ENCODE data around the gene KDM4B.

KDM4B gene

DNA sequence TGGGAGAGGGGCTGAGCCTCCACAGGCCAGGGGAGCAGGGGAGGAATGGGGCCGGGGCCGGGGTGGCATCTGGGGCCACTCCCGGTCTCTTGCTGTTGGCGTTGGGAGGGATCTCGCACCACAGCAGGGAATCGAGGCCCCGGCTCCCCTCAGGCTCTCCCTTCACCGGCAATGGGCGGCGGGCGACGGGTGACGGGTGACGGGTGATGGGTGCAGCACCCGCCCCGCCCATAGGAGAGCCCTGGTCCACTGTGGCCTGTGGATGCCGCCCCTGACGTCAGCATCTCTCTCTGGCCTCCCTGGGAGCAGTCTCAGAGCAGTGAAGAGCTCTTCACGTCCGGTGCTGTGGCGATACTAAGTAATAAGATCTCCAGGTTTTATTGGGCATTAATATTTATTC lies 133.6 kb downstream of the KDM4B start:
- Histone ChIP-seq H3K79me2 (ENCODE audit: insufficient read depth, low read length) (no peaks in the 10 kb centered on the region), H3K27me3 (ENCODE audit: insufficient read depth, low read length, poor library complexity) (no peaks in the 10 kb centered on the region), H3K4me1 (ENCODE audit: insufficient read depth, low read length) (no peaks in the 10 kb centered on the region), H3K36me3 (ENCODE audit: insufficient read depth, low read length) (peaks cover 72% of the 10 kb centered on the region), H3K9ac (ENCODE audit: low read depth, low read length) (no peak overlapping the region), H4K20me1 (ENCODE audit: insufficient read depth, low read length) (peaks cover 10% of the 10 kb centered on the region; the same call in 1 of the 2 replicates), H3K27ac (ENCODE audit: low read length) (no peak overlapping the region), H3K9me3 (ENCODE audit: insufficient read depth, low read length, severe bottlenecking) (peaks cover 28% of the 10 kb centered on the region), H2AFZ (ENCODE audit: low read depth, low read length) (no peak overlapping the region), H3K4me3 (ENCODE audit: low read depth in 1 of 2, low read length in 2 of 2) (no peak overlapping the region), H3K4me2 (ENCODE audit: insufficient read depth, low read length) (no peak overlapping the region)
- ATAC-seq (ENCODE audit: insufficient read depth, low read depth) (no peak), DNase-seq (no peak)
- no peak for TF ChIP-seq EZH2 (IDR thresholded peaks at IDR 0.05; ENCODE audit: borderline replicate concordance, low read depth, low read length, severe bottlenecking)
- TF ChIP-seq, protein P1, sequence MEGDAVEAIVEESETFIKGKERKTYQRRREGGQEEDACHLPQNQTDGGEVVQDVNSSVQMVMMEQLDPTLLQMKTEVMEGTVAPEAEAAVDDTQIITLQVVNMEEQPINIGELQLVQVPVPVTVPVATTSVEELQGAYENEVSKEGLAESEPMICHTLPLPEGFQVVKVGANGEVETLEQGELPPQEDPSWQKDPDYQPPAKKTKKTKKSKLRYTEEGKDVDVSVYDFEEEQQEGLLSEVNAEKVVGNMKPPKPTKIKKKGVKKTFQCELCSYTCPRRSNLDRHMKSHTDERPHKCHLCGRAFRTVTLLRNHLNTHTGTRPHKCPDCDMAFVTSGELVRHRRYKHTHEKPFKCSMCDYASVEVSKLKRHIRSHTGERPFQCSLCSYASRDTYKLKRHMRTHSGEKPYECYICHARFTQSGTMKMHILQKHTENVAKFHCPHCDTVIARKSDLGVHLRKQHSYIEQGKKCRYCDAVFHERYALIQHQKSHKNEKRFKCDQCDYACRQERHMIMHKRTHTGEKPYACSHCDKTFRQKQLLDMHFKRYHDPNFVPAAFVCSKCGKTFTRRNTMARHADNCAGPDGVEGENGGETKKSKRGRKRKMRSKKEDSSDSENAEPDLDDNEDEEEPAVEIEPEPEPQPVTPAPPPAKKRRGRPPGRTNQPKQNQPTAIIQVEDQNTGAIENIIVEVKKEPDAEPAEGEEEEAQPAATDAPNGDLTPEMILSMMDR (IDR thresholded peaks at IDR 0.05; ENCODE audit: borderline replicate concordance, extremely low read depth, low read length, poor library complexity, severe bottlenecking) = no peak

DNA sequence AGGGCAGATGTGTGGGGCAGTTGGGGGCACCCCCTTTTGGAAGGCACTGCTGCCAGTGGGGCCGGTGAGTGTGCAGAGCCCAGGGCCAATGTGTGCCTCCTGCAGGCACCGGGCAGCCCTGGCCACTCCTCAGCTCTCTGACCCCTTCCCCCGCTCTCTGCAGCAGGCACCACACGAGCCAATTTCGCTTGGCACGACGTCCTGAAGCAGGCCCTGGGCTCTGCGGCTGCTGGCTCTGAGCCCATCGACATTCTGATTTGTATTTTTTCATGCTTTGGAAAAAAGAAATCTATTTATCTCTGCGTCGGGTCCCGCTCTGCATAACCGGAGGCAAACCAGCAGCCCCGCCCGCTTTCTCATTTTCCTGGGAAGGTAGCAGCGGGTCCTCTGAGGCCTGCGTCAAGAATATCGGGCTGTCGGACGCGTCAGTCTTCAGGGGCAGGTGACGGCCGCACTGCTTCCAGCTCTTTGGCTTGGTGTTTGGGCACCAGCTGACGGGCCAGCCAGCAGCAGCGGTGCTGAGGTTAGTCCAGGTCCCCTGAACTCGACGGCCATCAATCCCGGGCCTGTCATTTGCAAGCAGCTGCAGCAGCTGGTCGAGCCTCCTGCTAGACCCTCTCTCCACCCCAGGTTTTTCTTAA lies 134.3 kb downstream of the KDM4B start:
- no peak for ATAC-seq (ENCODE audit: insufficient read depth, low read depth)

DNA sequence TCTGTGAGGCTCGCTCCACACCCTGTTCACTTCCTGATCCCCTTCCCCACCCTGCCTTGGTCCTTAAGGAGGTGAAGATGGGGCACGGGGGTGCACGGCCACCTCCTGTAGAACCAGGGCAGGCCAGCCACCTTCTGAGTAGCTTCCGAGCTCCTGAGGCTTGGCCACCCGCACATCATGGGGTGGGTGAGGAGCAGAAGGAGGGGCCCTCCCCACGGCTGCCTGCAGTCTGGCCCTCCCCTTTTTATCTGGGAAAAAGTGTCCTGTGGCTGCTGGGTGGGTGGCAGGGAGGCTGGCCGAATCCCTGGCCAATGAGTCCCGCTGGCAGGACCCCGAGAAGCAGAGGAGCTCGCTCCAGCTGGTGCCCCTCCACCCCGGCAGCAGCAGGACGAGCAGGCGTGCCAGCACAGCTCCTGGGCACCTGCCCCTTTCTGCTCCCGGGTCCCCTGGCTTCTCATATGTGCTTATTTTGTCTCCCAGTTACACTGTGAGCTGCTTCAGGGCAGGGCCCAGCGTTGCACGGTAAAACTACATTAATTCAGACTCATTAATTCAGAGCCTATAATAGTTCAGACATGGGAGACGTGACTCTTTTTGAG lies 135.0 kb downstream of the KDM4B start:
- peaks cover 14% of the 10 kb centered on the region for H3K9me3 ChIP-seq (ENCODE audit: insufficient read depth, low read length, severe bottlenecking)
- no peaks in the 10 kb centered on the region for H3K27me3 ChIP-seq (ENCODE audit: insufficient read depth, low read length, poor library complexity)
- H3K4me1 ChIP-seq (ENCODE audit: insufficient read depth, low read length) = no peaks in the 10 kb centered on the region
- ATAC-seq (ENCODE audit: insufficient read depth, low read depth) (no peak), DNase-seq (no peak)
- H2AFZ ChIP-seq (ENCODE audit: low read depth, low read length) = no peak overlapping the region
- peaks cover 68% of the 10 kb centered on the region for H3K36me3 ChIP-seq (ENCODE audit: insufficient read depth, low read length)
- no peak overlapping the region for H3K4me3 ChIP-seq (ENCODE audit: low read depth in 1 of 2, low read length in 2 of 2)
- no peak for TF ChIP-seq EZH2 (IDR thresholded peaks at IDR 0.05; ENCODE audit: borderline replicate concordance, low read depth, low read length, severe bottlenecking)
- TF ChIP-seq, protein P1 (IDR thresholded peaks at IDR 0.05; ENCODE audit: borderline replicate concordance, extremely low read depth, low read length, poor library complexity, severe bottlenecking) = no peak
- H3K4me2 ChIP-seq (ENCODE audit: insufficient read depth, low read length) = no peak overlapping the region
- H3K9ac ChIP-seq (ENCODE audit: low read depth, low read length) = no peak overlapping the region
- no peaks in the 10 kb centered on the region for H3K79me2 ChIP-seq (ENCODE audit: insufficient read depth, low read length)
- no peak overlapping the region for H3K27ac ChIP-seq (ENCODE audit: low read length)
- H4K20me1 ChIP-seq (ENCODE audit: insufficient read depth, low read length) = peaks cover 13% of the 10 kb centered on the region; the same call in 1 of the 2 replicates

More for the DNA sequence above, 134.3 kb downstream of the KDM4B start:
- Histone ChIP-seq H3K9ac (ENCODE audit: low read depth, low read length) (no peak overlapping the region), H3K4me1 (ENCODE audit: insufficient read depth, low read length) (no peaks in the 10 kb centered on the region), H4K20me1 (ENCODE audit: insufficient read depth, low read length) (peaks cover 13% of the 10 kb centered on the region; the same call in 1 of the 2 replicates), H3K27me3 (ENCODE audit: insufficient read depth, low read length, poor library complexity) (no peaks in the 10 kb centered on the region), H2AFZ (ENCODE audit: low read depth, low read length) (no peak overlapping the region), H3K9me3 (ENCODE audit: insufficient read depth, low read length, severe bottlenecking) (peaks cover 21% of the 10 kb centered on the region), H3K79me2 (ENCODE audit: insufficient read depth, low read length) (no peaks in the 10 kb centered on the region), H3K36me3 (ENCODE audit: insufficient read depth, low read length) (peaks cover 72% of the 10 kb centered on the region), H3K4me3 (ENCODE audit: low read depth in 1 of 2, low read length in 2 of 2) (no peak overlapping the region), H3K4me2 (ENCODE audit: insufficient read depth, low read length) (no peak overlapping the region), H3K27ac (ENCODE audit: low read length) (no peak overlapping the region)
- DNase-seq = no peak
- TF ChIP-seq EZH2 (IDR thresholded peaks at IDR 0.05; ENCODE audit: borderline replicate concordance, low read depth, low read length, severe bottlenecking) = no peak
- TF ChIP-seq, protein P1 (IDR thresholded peaks at IDR 0.05; ENCODE audit: borderline replicate concordance, extremely low read depth, low read length, poor library complexity, severe bottlenecking) = no peak

All from DND-41 (cell line).